Astrocyte of the cerebellum (primary cell): ENCODE data around the gene BCL6B.
A peak's percentile ranks its signal among the peaks of the same experiment; 100 is the strongest.
"Not testable (repeated sequence)": the region's sequence is repeated elsewhere in the genome, so short reads cannot be mapped to it uniquely, and the experiment has no call there.

Experiments
- DNase-seq: peaks from one replicate; pipeline ENCODE4 v3.0.0-alpha.2; 2011; ENCODE audit warnings: low read depth
- H3K4me3 ChIP-seq: 2 replicates; pipeline ENCODE4 v1.5.1; 2011; ENCODE audit warnings: mild to moderate bottlenecking, low read depth, low read length, moderate library complexity
- CTCF ChIP-seq: IDR thresholded peaks from 2 replicates; pipeline ENCODE4 v1.5.1; 2012; ENCODE audit warnings: low read length, low read depth, moderate library complexity, mild to moderate bottlenecking; ENCODE audit errors: missing control alignments
- in situ Hi-C: cut with HindIII; loops from 2 replicates; pipeline ENCODE4 v1.10.0; 2017; ENCODE audit warnings: low sequenced_read_pairs

The BCL6B gene

GRCh38 chr17:7022781-7023571 is at the start of gene BCL6B:
Gene BCL6B (plus strand): TSS chr17:7023050. CDS start chr17:7023672, 622 bp downstream.
- TF ChIP-seq CTCF = no peak
- in situ Hi-C loops = no loop called here
- DNase-seq = no peak
- H3K4me3 ChIP-seq = peak within 1 kb of the TSS; percentile 7

GRCh38 chr17:6979440-6979839 is 43.4 kb upstream of the BCL6B start:
- in situ Hi-C loops, DNase-seq, H3K4me3 ChIP-seq: not testable (repeated sequence)

GRCh38 chr17:6981426-6981825 is 41.4 kb upstream of the BCL6B start:
- no peak overlapping the region for H3K4me3 ChIP-seq
- no peak for TF ChIP-seq CTCF
- DNase-seq = no peak
- in situ Hi-C loops = no loop called here

- DNase-seq = no peak
- no peak overlapping the region for H3K4me3 ChIP-seq
- in situ Hi-C loops = no loop called here
- no peak for TF ChIP-seq CTCF
These were observed 37.6 kb upstream of the BCL6B start for GRCh38 chr17:6985266-6985665.

- DNase-seq = no peak
- H3K4me3 ChIP-seq = no peak overlapping the region
- in situ Hi-C loops = no loop called here
- TF ChIP-seq CTCF = no peak
These were observed 36.2 kb upstream of the BCL6B start for GRCh38 chr17:6986676-6987075.

- no peak for TF ChIP-seq CTCF
- H3K4me3 ChIP-seq = no peak overlapping the region
- no peak for DNase-seq
- in situ Hi-C loops = loop anchor here (10.0 kb wide), 1 partner anchor 75 kb away; no protein-coding TSS in a partner anchor
These were observed 33.1 kb upstream of the BCL6B start for GRCh38 chr17:6989779-6990178.

- in situ Hi-C loops = loop anchor here (10.0 kb wide), 1 partner anchor 79 kb away; no protein-coding TSS in a partner anchor
- H3K4me3 ChIP-seq, DNase-seq: not testable (repeated sequence)
These were observed 29.2 kb upstream of the BCL6B start for GRCh38 chr17:6993613-6994056.
